Measurements from ENCODE around the gene ANO7. TPM values are rescaled to one million over a fixed set of nuclear protein-coding genes. Genes with fewer than 3 reads are reported as not detected.

The ANO7 gene
- total RNA-seq, 1 donor from 2014 or later, result 2.1 TPM

DNA sequence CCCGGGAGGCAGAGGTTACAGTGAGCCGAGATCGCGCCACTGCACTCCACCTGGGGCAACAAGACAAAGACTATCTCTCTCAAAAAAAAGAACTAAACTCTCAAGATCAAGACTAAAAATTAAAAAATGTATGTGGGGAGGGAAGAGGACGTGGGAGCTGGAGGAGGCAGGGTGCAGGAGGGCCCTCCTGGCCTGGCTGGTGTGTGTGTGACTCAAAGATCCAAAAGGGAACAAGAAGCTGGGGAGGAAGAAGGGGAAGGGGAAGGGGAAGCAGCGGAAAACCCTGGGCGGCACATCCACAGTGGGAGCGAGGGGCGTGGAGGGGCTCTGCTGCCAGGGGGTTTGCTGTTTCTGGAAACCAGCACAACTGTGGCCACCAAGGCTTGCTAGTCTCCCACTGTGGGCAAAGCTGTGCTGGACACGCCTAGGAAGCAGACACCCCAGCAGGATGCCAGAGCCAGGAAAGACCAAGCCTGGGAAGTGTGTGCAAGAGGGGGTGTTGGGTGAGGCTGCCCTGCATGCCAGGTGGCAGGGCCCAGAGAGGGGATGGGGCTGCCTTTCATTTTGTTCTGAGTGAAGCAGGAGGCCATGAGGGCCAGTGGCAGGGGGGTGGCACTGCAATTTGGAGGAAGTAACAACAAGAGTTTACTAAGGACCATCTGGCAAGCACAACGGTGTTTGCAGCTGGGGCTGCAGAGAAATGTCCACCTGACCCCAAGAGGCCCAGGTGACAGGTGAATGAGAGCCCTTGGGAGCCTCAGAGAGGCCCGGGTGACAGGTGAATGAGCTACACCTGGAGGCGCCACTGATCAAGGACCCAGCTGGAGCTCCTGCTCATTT is 44.5 kb downstream of the ANO7 start:
- Histone ChIP-seq H3K27me3 (no peaks in the 10 kb centered on the region), H3K4me3 (no peak overlapping the region), H3K4me1 (no peaks in the 10 kb centered on the region), H3K27ac (no peak overlapping the region), H3K9me3 (no peaks in the 10 kb centered on the region), H3K36me3 (peaks cover 100% of the 10 kb centered on the region)
- ATAC-seq (no peak), DNase-seq (peak; percentile 44)
- TF ChIP-seq, protein P1, sequence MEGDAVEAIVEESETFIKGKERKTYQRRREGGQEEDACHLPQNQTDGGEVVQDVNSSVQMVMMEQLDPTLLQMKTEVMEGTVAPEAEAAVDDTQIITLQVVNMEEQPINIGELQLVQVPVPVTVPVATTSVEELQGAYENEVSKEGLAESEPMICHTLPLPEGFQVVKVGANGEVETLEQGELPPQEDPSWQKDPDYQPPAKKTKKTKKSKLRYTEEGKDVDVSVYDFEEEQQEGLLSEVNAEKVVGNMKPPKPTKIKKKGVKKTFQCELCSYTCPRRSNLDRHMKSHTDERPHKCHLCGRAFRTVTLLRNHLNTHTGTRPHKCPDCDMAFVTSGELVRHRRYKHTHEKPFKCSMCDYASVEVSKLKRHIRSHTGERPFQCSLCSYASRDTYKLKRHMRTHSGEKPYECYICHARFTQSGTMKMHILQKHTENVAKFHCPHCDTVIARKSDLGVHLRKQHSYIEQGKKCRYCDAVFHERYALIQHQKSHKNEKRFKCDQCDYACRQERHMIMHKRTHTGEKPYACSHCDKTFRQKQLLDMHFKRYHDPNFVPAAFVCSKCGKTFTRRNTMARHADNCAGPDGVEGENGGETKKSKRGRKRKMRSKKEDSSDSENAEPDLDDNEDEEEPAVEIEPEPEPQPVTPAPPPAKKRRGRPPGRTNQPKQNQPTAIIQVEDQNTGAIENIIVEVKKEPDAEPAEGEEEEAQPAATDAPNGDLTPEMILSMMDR (IDR thresholded peaks at IDR 0.05), result no peak
- intact Hi-C loops (cut with DNase I), result no loop called here

DNA sequence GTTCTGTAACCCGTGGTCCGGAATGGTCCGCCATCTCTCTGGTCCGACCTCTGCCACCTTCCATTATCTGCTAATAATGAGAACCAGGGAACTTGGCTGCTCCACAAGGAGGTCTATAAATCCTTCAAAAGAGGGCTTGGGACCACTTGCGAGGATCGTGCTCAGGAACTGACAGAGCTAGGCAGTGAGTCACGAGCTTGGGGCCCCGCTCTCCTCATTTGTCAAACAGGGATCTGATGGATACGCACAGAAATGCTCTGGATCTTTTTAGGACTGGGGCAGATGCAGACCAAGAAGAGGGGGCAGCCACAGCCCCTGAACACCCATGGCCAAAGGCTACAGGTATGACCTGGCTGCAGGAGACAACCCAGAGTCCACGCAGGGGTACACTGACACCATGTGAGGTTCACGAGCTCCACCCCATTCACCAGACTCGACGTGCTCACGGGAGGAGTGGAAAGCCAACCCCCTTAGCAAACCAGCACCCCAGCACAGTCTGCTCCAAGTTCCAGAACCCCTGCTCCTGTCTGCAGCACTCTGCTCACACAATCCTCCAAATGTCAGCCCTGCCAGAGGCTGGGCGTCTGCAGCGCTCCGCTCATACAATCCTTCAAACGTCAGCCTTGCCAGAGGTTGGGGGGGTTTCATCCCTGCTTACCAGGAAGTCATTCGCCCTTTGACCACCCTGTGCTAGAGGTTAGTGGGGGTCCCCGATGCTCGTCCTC is 45.8 kb downstream of the ANO7 start:
- TF ChIP-seq, protein P1 (IDR thresholded peaks at IDR 0.05), result no peak
- intact Hi-C loops (cut with DNase I), result no loop called here
- Histone ChIP-seq H3K4me1 (no peaks in the 10 kb centered on the region), H3K36me3 (peaks cover 100% of the 10 kb centered on the region), H3K9me3 (no peaks in the 10 kb centered on the region), H3K27ac (no peak overlapping the region), H3K4me3 (no peak overlapping the region), H3K27me3 (no peaks in the 10 kb centered on the region)
- no peak for ATAC-seq
- peak; percentile 35 for DNase-seq

DNA sequence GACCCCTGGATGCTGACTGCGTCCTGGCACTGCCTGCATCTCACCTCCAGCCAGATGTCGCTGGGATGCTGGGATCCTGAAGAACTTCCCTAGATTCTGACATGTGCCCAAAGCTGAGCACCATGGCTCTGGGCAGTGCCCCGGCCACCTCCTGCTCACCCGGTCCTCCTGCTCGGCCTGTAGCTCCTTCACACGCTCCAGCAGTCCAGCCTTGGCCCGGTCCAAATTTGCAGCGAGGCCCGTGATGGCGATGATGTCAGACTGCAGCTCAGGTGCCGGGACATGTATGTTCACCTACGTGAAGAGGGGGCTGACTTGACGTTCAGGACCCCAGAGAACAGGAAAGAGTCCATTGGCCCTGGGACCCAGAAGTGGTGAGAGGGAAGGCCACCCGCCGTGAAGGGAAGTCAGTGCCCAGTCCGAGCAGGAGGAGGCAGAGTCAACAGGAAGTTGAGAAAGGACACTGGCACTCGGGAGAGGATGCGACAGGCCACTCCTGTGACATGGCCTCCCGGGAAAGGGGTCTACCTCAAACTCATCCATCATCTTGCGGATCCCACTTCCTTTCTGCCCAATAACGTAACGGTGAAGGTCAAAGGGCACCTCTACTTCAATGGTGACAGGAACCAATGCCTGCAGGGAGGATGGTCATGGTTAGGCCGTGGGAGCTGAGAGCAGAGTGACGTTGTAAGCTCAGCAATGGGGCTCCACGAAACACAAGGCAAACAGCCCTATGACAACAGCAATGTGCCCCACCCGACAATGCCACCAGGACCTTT is 46.7 kb downstream of the ANO7 start:
- no peak overlapping the region for H3K4me3 ChIP-seq
- H3K27me3 ChIP-seq, result no peaks in the 10 kb centered on the region
- TF ChIP-seq, protein P1 (IDR thresholded peaks at IDR 0.05), result no peak
- H3K4me1 ChIP-seq, result no peaks in the 10 kb centered on the region
- no peaks in the 10 kb centered on the region for H3K9me3 ChIP-seq
- intact Hi-C loops (cut with DNase I), result no loop called here
- DNase-seq (no peak), ATAC-seq (no peak)
- H3K36me3 ChIP-seq, result peaks cover 100% of the 10 kb centered on the region
- no peak overlapping the region for H3K27ac ChIP-seq

DNA sequence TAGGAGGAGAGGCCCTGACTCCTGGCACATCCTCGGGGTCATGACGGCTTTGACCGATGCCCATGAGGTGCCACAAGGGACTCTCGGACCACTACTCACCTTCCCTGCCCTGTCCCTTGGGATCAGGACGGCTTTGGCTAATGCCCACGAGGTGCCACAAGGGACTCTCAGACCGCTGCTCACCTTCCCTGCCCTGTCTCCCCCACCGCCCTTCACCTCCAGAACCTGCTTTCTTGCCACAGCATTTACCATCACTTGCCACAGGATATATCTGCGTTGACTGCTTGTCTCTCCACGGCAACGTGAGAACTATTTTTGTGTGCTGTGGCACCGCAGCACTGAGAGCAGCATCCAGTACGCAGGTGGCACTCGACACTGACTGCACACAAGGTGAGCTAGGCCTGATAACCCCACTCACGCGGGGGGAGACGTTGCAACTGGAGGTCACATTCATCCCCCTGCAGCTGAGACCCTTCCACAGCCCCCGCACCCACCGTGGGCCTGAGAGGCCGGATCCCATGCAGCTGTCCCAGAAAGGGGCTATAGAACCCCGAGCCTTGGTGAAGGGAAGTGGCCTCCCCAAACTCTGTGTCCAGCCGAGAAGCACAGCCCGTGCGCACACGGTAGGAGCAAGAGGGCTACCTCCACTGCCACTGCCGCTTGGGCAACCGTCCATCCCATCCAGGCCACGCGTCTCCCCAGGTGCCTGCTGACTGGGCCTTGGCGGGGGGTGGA is 47.5 kb downstream of the ANO7 start:
- H3K27me3 ChIP-seq, result no peaks in the 10 kb centered on the region
- TF ChIP-seq, protein P1 (IDR thresholded peaks at IDR 0.05), result no peak
- peaks cover 100% of the 10 kb centered on the region for H3K36me3 ChIP-seq
- DNase-seq (peak; percentile 47), ATAC-seq (no peak)
- H3K4me1 ChIP-seq, result no peaks in the 10 kb centered on the region
- H3K27ac ChIP-seq, result no peak overlapping the region
- H3K9me3 ChIP-seq, result no peaks in the 10 kb centered on the region
- H3K4me3 ChIP-seq, result no peak overlapping the region
- intact Hi-C loops (cut with DNase I), result no loop called here

DNA sequence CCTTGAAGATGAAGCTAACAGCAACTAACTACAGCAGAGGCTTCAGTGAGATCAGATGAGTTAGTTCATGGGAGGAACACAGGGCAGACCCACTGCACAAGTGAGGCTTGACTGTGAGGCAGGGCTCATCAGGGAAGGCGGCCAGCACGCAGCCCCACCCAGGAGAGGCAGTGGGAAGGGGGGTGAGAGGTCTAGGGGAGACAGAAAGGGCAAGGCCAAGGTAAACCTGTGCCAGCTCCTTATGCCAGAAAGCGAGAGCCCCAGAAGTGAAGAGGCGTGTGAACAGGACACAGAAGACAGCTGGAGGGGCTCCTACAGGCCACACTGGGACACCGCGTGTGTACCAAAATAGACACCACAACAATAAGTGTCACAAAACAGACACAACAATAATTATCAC is 48.6 kb downstream of the ANO7 start:
- H3K36me3 ChIP-seq, result peaks cover 99% of the 10 kb centered on the region
- TF ChIP-seq, protein P1 (IDR thresholded peaks at IDR 0.05), result no peak
- no peaks in the 10 kb centered on the region for H3K27me3 ChIP-seq
- no peak overlapping the region for H3K4me3 ChIP-seq
- H3K27ac ChIP-seq, result no peak overlapping the region
- H3K9me3 ChIP-seq, result no peaks in the 10 kb centered on the region
- intact Hi-C loops (cut with DNase I), result no loop called here
- ATAC-seq (no peak), DNase-seq (peak; percentile 25)
- H3K4me1 ChIP-seq, result no peaks in the 10 kb centered on the region
